PFSK-1 (cell line): ENCODE measurements around the gene LAMTOR1. TPM values are rescaled to one million over a fixed set of nuclear protein-coding genes. Genes with fewer than 3 reads are reported as not detected.

ENCODE experiments used
- FOXP2 ChIP-seq: optimal IDR thresholded peaks from 2 replicates; pipeline ENCODE3; 2011; ENCODE audit warnings: borderline replicate concordance, control low read depth, inconsistent platforms; ENCODE audit not compliant: insufficient read depth; ENCODE audit errors: extremely low read length, extremely low read depth
- POLR2AphosphoS5 ChIP-seq: IDR thresholded peaks from 2 replicates; pipeline ENCODE4 v1.6.1; 2012; ENCODE audit warnings: low read depth, mild to moderate bottlenecking, control low read depth, low read length, moderate library complexity
- SIN3A ChIP-seq: IDR thresholded peaks from 2 replicates; pipeline ENCODE4 v1.6.1; 2012; ENCODE audit warnings: mild to moderate bottlenecking, low read length, moderate library complexity, borderline replicate concordance; ENCODE audit not compliant: insufficient read depth
- TAF1 ChIP-seq: IDR thresholded peaks from 2 replicates; pipeline ENCODE4 v1.6.1; 2012; ENCODE audit warnings: low read length, control low read depth, borderline replicate concordance; ENCODE audit not compliant: insufficient read depth
- polyA plus RNA-seq: library from polyadenylated mRNA; unstranded; fragments of >200 nt; gene quantifications from one replicate; pipeline ENCODE4 v1.2.1, GENCODE V29; 2012; ENCODE audit warnings: low read depth, missing spikeins; ENCODE audit not compliant: insufficient read length
- TF ChIP-seq, protein P1 (sequence below), 2 experiments: IDR thresholded peaks; 2 replicates each; pipeline versions ENCODE4 v1.6.1 to v1.8.0; 2011 to 2012; ENCODE audit warnings: low read depth in 2 of 2, low read length in 2 of 2, control low read depth in 1 of 2, inconsistent platforms in 1 of 2, mild to moderate bottlenecking in 1 of 2, moderate library complexity in 1 of 2; ENCODE audit not compliant: insufficient read depth in 1 of 2

Gene LAMTOR1
- polyA plus RNA-seq, result 170 TPM

DNA sequence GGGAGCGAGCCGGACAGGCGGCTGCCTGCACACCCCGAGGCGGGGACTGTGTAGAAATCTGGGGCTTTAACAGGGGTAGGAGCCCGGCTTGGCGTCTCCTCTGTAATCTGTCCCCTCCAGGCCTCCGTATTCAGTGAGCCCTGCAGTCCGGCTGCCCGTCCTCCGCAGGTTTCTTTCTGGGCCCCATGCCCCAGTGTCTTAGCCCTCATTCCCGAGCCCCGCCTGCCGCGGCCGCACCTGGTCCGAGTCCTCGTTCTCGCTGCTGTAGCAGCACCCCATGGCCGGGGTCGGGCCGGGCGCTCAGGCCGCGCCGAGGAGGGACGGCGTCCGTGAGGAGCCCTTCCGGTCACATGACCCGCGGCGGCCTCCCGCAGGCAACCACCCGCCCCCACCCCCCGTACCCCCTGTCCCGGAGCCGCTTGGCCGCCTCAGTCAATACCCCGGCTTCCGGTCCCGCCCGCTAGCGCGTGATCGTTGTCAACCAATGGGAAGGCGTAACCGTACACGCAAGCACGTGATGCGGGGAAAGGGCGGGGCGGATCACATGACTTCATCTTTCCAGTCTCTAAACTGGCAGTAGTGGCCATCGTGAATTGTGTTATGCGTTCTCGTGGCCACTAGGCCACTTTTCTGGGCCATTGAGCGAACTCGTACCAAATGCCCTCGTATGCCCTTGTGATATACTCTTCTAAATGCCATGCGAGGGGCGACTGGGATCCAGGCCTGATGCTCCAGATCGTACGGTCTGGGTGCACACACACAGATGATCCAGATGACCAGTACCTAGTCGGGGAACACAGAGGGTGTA, at the start of gene LAMTOR1:
Gene LAMTOR1, minus strand, starts transcription at position 352 of the 808 bp plus-strand sequence. Its CDS starts 73 bp downstream, at position 279.
- TF ChIP-seq POLR2AphosphoS5 (peak; percentile 88), TAF1 (peak; percentile 67; the same call in 1 of the 2 replicates), FOXP2 (peak; percentile 88), SIN3A (0 out of 2 replicates have a peak, but pooled peaks have one; percentile 37)
- TF ChIP-seq, protein P1, sequence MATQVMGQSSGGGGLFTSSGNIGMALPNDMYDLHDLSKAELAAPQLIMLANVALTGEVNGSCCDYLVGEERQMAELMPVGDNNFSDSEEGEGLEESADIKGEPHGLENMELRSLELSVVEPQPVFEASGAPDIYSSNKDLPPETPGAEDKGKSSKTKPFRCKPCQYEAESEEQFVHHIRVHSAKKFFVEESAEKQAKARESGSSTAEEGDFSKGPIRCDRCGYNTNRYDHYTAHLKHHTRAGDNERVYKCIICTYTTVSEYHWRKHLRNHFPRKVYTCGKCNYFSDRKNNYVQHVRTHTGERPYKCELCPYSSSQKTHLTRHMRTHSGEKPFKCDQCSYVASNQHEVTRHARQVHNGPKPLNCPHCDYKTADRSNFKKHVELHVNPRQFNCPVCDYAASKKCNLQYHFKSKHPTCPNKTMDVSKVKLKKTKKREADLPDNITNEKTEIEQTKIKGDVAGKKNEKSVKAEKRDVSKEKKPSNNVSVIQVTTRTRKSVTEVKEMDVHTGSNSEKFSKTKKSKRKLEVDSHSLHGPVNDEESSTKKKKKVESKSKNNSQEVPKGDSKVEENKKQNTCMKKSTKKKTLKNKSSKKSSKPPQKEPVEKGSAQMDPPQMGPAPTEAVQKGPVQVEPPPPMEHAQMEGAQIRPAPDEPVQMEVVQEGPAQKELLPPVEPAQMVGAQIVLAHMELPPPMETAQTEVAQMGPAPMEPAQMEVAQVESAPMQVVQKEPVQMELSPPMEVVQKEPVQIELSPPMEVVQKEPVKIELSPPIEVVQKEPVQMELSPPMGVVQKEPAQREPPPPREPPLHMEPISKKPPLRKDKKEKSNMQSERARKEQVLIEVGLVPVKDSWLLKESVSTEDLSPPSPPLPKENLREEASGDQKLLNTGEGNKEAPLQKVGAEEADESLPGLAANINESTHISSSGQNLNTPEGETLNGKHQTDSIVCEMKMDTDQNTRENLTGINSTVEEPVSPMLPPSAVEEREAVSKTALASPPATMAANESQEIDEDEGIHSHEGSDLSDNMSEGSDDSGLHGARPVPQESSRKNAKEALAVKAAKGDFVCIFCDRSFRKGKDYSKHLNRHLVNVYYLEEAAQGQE (IDR thresholded peaks at IDR 0.05; ENCODE audit: insufficient read depth in 1 of 2, low read depth in 2 of 2, low read length in 2 of 2), result 0 out of 4 replicates have a peak, but pooled peaks of 1 of the 2 experiments have one; percentile 30

DNA sequence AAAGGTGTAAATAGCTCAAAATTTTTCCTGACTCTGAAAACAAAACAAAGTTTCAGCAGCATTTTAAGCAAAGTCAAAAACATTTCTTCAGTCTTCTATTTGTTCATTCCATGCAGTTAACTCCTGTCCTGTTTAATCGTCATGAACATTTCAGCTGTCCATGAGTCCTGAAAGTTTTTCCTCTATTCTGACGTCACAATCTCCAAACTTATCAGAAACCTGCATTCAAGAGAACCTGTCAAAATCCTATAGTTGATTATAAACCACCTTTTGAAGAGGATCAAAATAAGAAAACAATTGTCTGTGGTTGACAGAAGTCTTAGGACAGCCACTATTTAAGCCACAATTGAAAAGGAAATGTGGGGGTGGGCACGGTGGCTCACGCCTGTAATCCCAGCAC, 47.8 kb upstream of the LAMTOR1 start:
- TF ChIP-seq FOXP2 (no peak), SIN3A (no peak), POLR2AphosphoS5 (no peak), TAF1 (no peak)
- TF ChIP-seq, protein P1 (IDR thresholded peaks at IDR 0.05; ENCODE audit: insufficient read depth in 1 of 2, low read depth in 2 of 2, low read length in 2 of 2), result no peak

DNA sequence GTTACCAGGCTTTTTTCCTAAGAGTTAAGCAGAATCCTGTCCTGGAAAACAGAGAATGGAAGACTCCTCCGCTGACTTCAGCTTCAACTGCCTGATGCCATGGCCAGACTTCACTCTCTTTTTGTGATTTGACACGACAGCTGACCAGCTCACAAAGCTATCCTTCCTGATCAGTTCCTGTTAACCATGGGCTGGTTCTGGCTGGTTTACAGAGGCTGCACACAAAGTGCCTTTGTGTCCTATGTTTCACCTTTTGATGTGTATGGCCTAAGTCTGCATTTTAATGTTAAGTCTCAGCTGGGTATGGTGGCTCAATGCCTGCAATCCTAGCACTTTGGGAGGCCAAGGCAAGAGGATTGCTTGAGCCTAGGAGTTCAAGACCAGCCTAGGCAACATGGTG, 43.5 kb upstream of the LAMTOR1 start:
- TF ChIP-seq FOXP2 (no peak), TAF1 (no peak), POLR2AphosphoS5 (no peak), SIN3A (no peak)
- TF ChIP-seq, protein P1 (IDR thresholded peaks at IDR 0.05; ENCODE audit: insufficient read depth in 1 of 2, low read depth in 2 of 2, low read length in 2 of 2), result no peak

DNA sequence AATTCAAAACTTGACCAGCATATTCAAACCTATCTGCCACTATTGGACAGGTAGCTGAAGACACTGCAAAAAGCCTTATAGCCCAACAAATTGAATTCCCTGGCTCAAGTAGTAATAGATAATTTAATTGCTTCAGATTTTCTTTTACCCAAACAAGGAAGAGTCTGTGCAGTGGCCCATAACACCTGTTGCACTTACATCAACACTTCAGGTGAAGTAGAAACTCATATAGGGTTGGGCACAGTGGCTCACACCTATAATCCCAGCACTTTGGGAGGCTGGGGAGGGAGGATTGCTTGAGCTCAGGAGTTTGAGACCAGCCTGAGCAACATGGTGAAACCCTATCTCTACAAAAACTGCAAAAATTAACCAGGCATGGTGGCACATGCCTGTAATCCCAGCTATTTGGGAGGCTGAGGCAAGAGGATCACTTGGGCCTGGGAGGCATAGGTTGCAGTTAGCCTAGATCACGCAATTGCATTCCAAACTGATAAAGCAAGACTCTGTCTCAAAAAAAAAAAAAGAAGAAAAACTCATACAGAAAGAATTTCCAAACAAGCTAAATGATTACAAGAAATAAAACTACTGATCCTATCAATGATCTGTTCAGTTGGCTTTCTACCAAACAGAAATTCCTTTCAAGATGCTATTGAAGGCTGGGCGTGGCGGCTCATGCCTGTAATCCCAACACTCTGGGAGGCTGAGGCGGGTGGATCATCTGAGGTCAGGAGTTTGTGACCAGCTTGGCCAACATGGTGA, 41.9 kb upstream of the LAMTOR1 start:
- TF ChIP-seq TAF1 (no peak), SIN3A (no peak), POLR2AphosphoS5 (no peak), FOXP2 (no peak)
- TF ChIP-seq, protein P1 (IDR thresholded peaks at IDR 0.05; ENCODE audit: insufficient read depth in 1 of 2, low read depth in 2 of 2, low read length in 2 of 2), result no peak
